Peyer's patch (tissue), 4 donors: ENCODE measurements around the gene XPNPEP1. TPM values are rescaled to one million over a fixed set of nuclear protein-coding genes. Genes with fewer than 3 reads are reported as not detected.

Experiments
- DNase-seq, 3 donors: peaks; one replicate each; pipeline ENCODE4 v3.0.0-alpha.2; 2017 to 2019
- H3K27ac ChIP-seq, 4 donors: fragments of 200-600 bp; sonication (generic); one replicate each; pipeline ENCODE4 v1.5.1; 2016 to 2019
- H3K27me3 ChIP-seq, 2 donors: fragments of 200-600 bp; sonication (generic); one replicate each; pipeline ENCODE4 v1.5.1; 2019
- H3K36me3 ChIP-seq, 3 donors: fragments of 200-600 bp; sonication (generic); one replicate each; pipeline ENCODE4 v1.5.1; 2016 to 2019
- H3K4me1 ChIP-seq, 4 donors: fragments of 200-600 bp; sonication (generic); one replicate each; pipeline ENCODE4 v1.5.1; 2016 to 2019
- H3K4me3 ChIP-seq, 4 donors: fragments of 200-600 bp; sonication (generic); 1 replicate in 3 of 4; 2 replicates in 1 of 4; pipeline ENCODE4 v1.5.1; 2016 to 2019; ENCODE audit warnings: mild to moderate bottlenecking in 1 of 4
- H3K9me3 ChIP-seq, 4 donors: fragments of 200-600 bp; sonication (generic); one replicate each; pipeline ENCODE4 v1.5.1; 2016 to 2019; ENCODE audit warnings: mild to moderate bottlenecking in 1 of 4
- CTCF ChIP-seq, 6 experiments: fragments of 450-650 bp in 4 of 6; fragments of 200-600 bp in 2 of 6; sonication (generic) in 1 of 6; IDR thresholded peaks; one replicate each; pipeline ENCODE4 v1.5.1; 2017 to 2019; ENCODE audit warnings: antibody characterized with exemption in 6 of 6, mild to moderate bottlenecking in 3 of 6, moderate library complexity in 1 of 6
- POLR2A ChIP-seq, 2 donors: fragments of 450-650 bp; IDR thresholded peaks; one replicate each; pipeline ENCODE4 v1.5.1; 2017; ENCODE audit warnings: antibody characterized with exemption in 2 of 2, mild to moderate bottlenecking in 2 of 2, moderate library complexity in 2 of 2
- total RNA-seq, 4 donors: library from RNA; depleted of rRNA; stranded (reverse); fragments of >200 nt; gene quantifications; one replicate each; pipeline ENCODE4 v1.1.0, GENCODE V29; 2016

XPNPEP1 gene
- total RNA-seq, 4 donors from 2014 or later = 148 to 295 (median 263) TPM

GRCh38 chr10:109893386-109893785 lies 29.9 kb downstream of the XPNPEP1 start:
- H3K27me3 ChIP-seq = no peaks in the 10 kb centered on the region
- peaks cover 0 to 26% (median 0%) of the 10 kb centered on the region in 3 donors for H3K36me3 ChIP-seq
- H3K4me3 ChIP-seq = no peak overlapping the region
- peaks cover 0 to 57% (median 2%) of the 10 kb centered on the region in 4 donors for H3K4me1 ChIP-seq
- peak overlapping the region in 1 of 4 donors; percentile 24 for H3K27ac ChIP-seq
- TF ChIP-seq POLR2A (IDR thresholded peaks at IDR 0.05) = no peak
- TF ChIP-seq CTCF (IDR thresholded peaks at IDR 0.05) = no peak
- H3K9me3 ChIP-seq = no peaks in the 10 kb centered on the region
- no peak for DNase-seq

GRCh38 chr10:109892931-109893330 lies 30.4 kb downstream of the XPNPEP1 start:
- Histone ChIP-seq H3K27ac (peak overlapping the region in 1 of 4 donors; percentile 24), H3K36me3 (peaks cover 0 to 31% (median 0%) of the 10 kb centered on the region in 3 donors), H3K9me3 (no peaks in the 10 kb centered on the region), H3K4me3 (no peak overlapping the region), H3K27me3 (no peaks in the 10 kb centered on the region), H3K4me1 (peaks cover 0 to 53% (median 2%) of the 10 kb centered on the region in 4 donors)
- DNase-seq = peak in 1 of 3 donors; percentile 58
- TF ChIP-seq CTCF (IDR thresholded peaks at IDR 0.05) (no peak), POLR2A (IDR thresholded peaks at IDR 0.05) (no peak)

- Histone ChIP-seq H3K9me3 (no peaks in the 10 kb centered on the region), H3K4me1 (peaks cover 0 to 49% (median 2%) of the 10 kb centered on the region in 4 donors)
These were observed 31.2 kb downstream of the XPNPEP1 start for GRCh38 chr10:109892117-109892516.

GRCh38 chr10:109891105-109891504 lies 32.2 kb downstream of the XPNPEP1 start:
- no peaks in the 10 kb centered on the region for H3K9me3 ChIP-seq
- H3K4me1 ChIP-seq = peaks cover 0 to 41% (median 2%) of the 10 kb centered on the region in 4 donors
- H3K27me3 ChIP-seq = no peaks in the 10 kb centered on the region
- no peak overlapping the region for H3K4me3 ChIP-seq
- DNase-seq = no peak
- H3K36me3 ChIP-seq = peaks cover 0 to 42% (median 0%) of the 10 kb centered on the region in 3 donors
- TF ChIP-seq POLR2A (IDR thresholded peaks at IDR 0.05) (no peak), CTCF (IDR thresholded peaks at IDR 0.05) (no peak)
- H3K27ac ChIP-seq = no peak overlapping the region

More at GRCh38 chr10:109892117-109892516, 31.2 kb downstream of the XPNPEP1 start:
- H3K4me3 ChIP-seq = no peak overlapping the region
- no peak for DNase-seq
- no peak for TF ChIP-seq CTCF (IDR thresholded peaks at IDR 0.05)
- TF ChIP-seq POLR2A (IDR thresholded peaks at IDR 0.05) = no peak
- no peaks in the 10 kb centered on the region for H3K27me3 ChIP-seq
- H3K36me3 ChIP-seq = peaks cover 0 to 39% (median 0%) of the 10 kb centered on the region in 3 donors
- H3K27ac ChIP-seq = peak overlapping the region in 1 of 4 donors; percentile 2

GRCh38 chr10:109889867-109890266 lies 33.4 kb downstream of the XPNPEP1 start:
- H3K27ac ChIP-seq = no peak overlapping the region
- no peaks in the 10 kb centered on the region for H3K9me3 ChIP-seq
- H3K27me3 ChIP-seq = no peaks in the 10 kb centered on the region
- TF ChIP-seq CTCF (IDR thresholded peaks at IDR 0.05) (no peak), POLR2A (IDR thresholded peaks at IDR 0.05) (no peak)
- H3K36me3 ChIP-seq = peaks cover 0 to 48% (median 0%) of the 10 kb centered on the region in 3 donors
- DNase-seq = no peak
- H3K4me1 ChIP-seq = peaks cover 0 to 29% (median 2%) of the 10 kb centered on the region in 4 donors
- no peak overlapping the region for H3K4me3 ChIP-seq
